PC-9 (cell line): Measurements from ENCODE around the gene PCBP1.

ENCODE experiments used
- CTCF ChIP-seq: fragments of 200-600 bp; sonication (generic); conservative IDR thresholded peaks from 2 replicates; pipeline ENCODE4 v1.6.1; 2017; ENCODE audit warnings: mixed run types, antibody characterized with exemption, mild to moderate bottlenecking, moderate library complexity
- EZH2 ChIP-seq: fragments of 200-600 bp; sonication (generic); IDR thresholded peaks from 2 replicates; pipeline ENCODE4 v1.8.0; 2017; ENCODE audit warnings: antibody characterized with exemption, low read depth

DNA sequence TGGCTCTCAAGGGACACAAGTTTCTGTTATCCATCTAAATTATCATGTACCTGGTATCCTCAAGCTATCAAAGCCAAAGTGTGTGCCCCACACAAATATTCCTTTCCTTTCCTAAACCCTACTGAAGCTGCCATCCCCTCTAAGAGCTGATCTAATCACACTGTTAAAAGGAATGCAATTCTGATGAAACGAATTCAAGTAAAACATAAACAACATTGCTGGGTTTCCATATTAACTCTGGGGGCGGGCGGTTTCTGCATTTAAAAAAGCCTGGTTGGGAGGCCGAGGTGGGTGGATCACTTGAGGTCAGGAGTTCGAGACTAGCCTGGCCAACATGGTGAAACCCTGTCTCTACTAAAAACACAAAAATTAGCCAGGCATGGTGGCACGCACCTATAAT lies 41.9 kb upstream of the PCBP1 start:
- no peak for TF ChIP-seq CTCF
- no peak for TF ChIP-seq EZH2
